ENCODE measurements around the gene RRAGB. TPM values are rescaled to one million over a fixed set of nuclear protein-coding genes. Genes with fewer than 3 reads are reported as not detected.
"Not testable (repeated sequence)": the region's sequence is repeated elsewhere in the genome, so short reads cannot be mapped to it uniquely, and the experiment has no call there.

The RRAGB gene
- polyA plus RNA-seq, 4 donors: 33.5 to 49.5 (median 44.7) TPM

DNA sequence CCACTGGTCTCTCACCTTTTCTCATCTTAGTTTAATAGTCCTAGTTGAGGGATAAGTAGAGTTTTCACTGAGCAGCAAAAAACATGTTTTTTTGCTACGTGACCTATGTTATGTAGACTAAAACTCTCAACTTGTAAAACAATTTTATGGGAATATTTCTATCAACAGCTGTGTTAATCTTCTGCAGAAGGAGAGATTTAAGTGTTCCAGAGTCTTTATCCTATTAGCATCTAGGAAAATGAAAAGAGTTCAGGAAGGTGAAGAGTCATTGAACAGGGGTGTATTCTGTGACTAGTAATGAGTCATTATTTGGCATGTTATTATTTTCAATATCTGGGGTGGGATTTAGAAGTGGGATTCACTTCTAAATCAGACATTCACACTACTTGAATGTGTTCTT is 41.9 kb downstream of the RRAGB start:
- DNase-seq (ENCODE audit: low read depth in 4 of 4, low spot score in 2 of 4): no peak

DNA sequence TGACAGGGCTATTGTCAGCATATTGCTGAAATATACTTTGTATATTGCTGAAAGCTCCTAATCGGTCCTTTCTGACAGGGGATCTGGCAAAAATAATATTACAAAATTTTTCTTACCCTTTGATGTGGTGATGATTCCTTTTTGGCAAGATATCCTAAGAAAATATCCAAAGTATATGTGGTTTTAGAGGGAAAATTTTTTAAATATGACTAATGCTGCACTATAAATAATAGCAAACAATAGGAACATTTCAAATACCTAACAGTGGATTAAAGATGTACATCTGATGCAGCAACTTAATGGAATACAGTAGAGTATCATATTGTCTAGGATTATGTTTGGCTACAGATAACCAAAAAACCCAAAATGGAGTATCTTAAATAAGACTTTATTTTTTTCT is 49.6 kb downstream of the RRAGB start:
- no peak for DNase-seq (ENCODE audit: low read depth in 4 of 4, low spot score in 2 of 4)

DNA sequence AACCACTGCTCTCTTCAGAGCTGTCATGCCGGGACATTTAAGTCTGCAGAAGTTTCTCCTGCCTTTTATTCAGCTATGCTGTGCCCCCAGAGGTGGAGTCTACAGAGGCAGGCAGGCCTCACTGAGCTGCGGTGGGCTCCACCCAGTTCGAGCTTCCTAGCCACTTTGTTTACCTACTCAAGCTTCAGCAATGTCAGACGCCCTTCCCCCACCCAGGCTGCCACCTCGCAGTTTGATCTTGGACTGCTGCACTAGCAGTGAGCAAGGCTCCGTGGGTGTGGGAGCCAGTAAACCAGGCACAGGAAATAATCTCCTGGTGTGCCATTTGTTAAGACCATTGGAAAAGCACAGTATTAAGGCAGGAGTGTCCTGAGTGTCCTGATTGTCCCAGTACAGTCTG is 56.9 kb downstream of the RRAGB start:
- not testable (repeated sequence) for DNase-seq (ENCODE audit: low read depth in 4 of 4, low spot score in 2 of 4)

DNA sequence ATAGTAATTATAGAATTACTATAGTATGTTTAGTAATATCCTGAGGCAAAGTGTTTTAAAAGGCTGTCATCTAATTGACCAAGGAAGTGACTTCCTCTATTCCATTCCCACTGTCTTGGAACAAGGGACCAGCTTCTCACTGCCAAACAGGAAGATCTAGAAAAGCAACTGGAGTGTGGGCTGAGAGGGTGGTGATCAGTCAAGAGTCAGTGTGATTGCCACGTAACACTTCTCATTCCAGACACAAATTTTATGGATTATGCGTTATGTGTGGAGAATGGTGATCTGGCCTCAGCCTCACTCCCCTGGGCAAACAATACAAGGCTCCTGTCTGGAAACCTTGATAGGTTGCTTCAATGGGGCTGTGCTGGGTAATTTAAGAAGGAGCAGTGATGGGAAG is 60.0 kb downstream of the RRAGB start:
- DNase-seq (ENCODE audit: low read depth in 4 of 4, low spot score in 2 of 4): no peak

DNA sequence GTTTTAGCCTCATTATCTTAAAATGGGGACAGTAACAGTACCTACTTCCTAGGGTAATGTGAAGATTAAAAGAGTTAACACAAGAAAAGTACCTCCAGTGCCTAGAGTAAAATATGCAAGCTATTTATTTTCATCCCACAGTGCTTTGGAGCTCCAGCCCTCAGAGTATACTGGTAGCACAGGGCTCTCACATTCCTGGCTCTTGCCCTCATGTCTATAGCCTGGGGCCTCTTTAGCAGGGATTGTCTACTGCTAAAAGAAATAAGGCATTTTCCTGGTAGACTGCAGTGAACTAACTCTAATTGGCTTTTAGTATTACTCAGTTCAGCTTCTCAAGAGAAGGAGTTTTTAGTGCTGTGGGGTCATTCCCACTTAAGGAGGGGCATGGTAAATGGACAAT is 60.8 kb downstream of the RRAGB start:
- DNase-seq (ENCODE audit: low read depth in 4 of 4, low spot score in 2 of 4): no peak

DNA sequence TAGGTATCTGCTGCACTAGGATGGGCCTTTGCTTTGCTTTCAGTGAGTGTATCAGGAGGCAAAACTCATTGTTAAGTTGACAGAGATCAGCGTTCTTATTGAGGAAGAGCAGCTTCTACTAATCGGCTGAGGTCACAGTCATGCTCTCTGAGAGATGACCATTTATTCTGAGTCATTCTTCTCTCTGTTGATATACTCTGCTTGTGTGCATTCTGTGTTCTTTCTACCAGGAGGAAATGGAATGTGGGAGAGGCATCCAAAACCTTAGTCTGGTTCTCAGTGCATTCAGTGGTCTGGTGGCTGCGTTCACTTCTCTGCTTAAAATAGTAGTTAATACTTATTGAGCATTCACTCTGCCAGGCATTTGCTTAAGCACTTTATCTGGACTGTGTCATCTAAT is 66.2 kb downstream of the RRAGB start:
- no peak for DNase-seq (ENCODE audit: low read depth in 4 of 4, low spot score in 2 of 4)

DNA sequence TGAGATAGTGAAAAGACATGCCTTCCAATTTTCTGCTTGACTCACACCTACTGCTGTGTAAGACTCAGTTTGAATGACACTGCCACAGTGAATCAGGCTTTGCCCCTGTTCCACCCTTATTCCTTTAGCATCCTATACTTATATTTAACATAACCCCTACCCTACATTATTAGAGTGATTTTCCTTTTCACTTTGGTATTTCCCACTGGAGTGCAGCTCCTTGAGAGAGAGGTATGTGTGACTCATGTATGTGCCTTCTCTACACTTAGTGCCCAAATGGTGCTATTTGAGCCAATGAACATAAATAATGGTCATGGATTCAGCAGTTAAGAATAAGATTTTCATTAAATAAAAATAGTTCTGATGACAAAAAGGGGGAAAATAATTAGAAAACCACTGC is 69.5 kb downstream of the RRAGB start:
- no peak for DNase-seq (ENCODE audit: low read depth in 4 of 4, low spot score in 2 of 4)

DNA sequence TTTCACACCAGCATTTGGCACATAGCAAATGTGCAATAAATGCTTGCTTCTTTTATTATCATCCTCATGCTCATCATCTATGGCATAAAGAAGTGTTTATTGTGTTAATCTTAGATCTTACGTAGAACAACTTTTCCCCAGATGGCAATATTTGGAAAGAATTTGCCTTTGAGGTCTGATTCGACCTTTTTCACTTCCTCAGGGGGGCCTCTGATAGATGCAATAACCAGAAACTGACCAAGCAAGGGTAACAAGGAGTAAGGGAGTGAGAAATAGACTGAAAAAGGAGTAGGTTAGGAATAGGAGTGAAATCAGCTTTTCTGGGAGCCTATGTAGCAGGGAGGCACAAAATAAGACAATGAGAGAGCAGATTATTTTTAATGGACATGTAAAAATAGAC is 70.2 kb downstream of the RRAGB start:
- no peak for DNase-seq (ENCODE audit: low read depth in 4 of 4, low spot score in 2 of 4)

DNA sequence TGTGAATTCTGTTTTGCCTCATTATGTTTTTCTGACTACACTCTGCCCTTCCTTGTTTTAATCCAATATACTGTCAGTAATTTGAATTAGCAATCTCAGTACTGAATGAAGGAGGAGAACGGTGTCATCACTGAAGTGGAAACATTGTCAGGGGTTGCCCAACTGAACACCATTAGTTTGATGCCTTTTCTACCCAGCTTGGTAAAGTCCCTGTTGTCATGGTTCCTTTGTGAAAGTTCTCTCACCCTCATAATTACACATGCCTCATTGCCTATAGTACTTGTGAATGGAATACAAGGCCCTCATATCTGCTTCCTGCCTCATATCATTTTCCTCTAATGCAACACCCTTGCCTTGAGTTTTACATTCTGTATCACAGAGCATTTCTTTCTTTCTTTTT is 76.9 kb downstream of the RRAGB start:
- DNase-seq (ENCODE audit: low read depth in 4 of 4, low spot score in 2 of 4): no peak

DNA sequence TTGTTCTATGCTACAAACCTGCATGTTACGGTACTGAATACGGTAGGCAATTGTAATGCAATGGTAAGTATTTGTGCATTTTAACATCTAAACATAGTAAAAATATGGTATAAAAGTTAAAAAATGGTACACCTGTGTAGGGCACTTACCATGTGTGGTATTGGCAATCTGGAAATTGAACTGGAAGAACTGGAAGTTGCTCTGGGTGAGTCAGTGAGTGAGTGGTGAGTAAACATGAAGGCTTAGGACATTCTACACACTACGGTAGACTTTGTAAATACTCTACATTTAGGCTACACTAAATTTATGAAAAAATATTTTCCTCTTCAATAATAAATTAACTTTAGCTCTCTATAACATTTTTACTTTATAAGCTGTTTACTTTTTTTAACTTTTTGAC is 78.9 kb downstream of the RRAGB start:
- DNase-seq (ENCODE audit: low read depth in 4 of 4, low spot score in 2 of 4): no peak

DNA sequence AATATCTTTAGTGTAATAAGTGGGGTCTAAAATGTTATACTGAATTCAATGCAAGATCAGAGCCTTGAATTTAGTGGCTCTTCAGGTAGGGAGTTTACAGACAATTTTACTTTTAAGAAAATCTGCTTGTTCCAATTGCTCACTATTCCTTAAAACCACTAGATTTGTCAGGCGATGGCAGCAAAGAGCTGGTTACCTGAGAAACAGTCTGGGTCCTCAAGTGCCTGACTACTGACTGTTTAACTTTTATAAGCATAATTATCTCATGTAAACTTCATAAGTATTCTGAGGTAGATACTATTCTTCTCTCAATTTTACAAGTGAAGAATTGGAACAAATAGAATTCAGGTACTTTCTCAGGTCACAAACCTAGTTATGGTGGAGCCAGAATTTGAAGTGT is 84.3 kb downstream of the RRAGB start:
- no peak for DNase-seq (ENCODE audit: low read depth in 4 of 4, low spot score in 2 of 4)

Other genes starting within 250 kb of the RRAGB start
- gene USP51, start 227.9 kb upstream of the RRAGB start, polyA plus RNA-seq (ENCODE audit: insufficient read length in 4 of 4): 10 to 100 TPM; 11.5 to 13.3 (median 12.2) TPM
- not detected for gene FOXR2, start 94.3 kb upstream of the RRAGB start, polyA plus RNA-seq (ENCODE audit: insufficient read length in 4 of 4)

Data from left renal cortex interstitium (tissue), 4 donors.